ENCODE measurements around the gene CAPS. TPM values are rescaled to one million over a fixed set of nuclear protein-coding genes. Genes with fewer than 3 reads are reported as not detected.
"Not testable (repeated sequence)": the region's sequence is repeated elsewhere in the genome, so short reads cannot be mapped to it uniquely, and the experiment has no call there.

Gene CAPS
- total RNA-seq, 2 donors from 2014 or later = 9.3 to 15.0 TPM

- Histone ChIP-seq H3K4me1 (no peaks in the 10 kb centered on the region), H3K36me3 (no peaks in the 10 kb centered on the region), H3K27me3 (no peaks in the 10 kb centered on the region), H3K9me3 (no peaks in the 10 kb centered on the region), H3K27ac (no peak overlapping the region), H3K9ac (ENCODE audit: low read depth in 2 of 2, low read length in 2 of 2) (no peak overlapping the region), H3K4me3 (no peak overlapping the region)
- TF ChIP-seq CTCF (IDR thresholded peaks at IDR 0.05) = no peak
- DNase-seq = no peak
- intact Hi-C loops (cut with DNase I) = no loop called here
Measured at GRCh38 chr19:5873617-5874199, 40.3 kb upstream of the CAPS start.

DNA sequence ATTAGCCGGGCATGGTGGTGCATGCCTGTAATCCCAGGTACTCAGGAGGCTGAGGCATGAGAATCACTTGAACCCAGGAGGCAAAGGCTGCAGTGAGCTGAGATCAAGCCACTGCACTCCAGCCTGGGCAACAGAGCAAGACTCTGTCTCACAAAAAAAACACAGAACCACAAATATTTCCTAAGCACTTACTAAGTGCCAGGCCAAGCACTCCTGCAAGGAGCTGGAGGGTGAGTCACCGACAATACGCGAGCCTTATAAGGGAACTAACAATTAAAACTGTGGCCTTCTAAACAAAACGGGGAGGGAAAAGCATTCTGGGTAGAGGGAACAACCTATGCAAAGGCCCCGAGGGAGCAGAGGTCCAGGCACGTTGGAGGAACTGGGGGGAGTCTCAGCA, 39.6 kb upstream of the CAPS start:
- H3K9ac ChIP-seq (ENCODE audit: low read depth in 2 of 2, low read length in 2 of 2); DNase-seq; H3K9me3 ChIP-seq; H3K27me3 ChIP-seq; H3K36me3 ChIP-seq; H3K4me3 ChIP-seq; H3K4me1 ChIP-seq; intact Hi-C loops (cut with DNase I); H3K27ac ChIP-seq: not testable (repeated sequence)

DNA sequence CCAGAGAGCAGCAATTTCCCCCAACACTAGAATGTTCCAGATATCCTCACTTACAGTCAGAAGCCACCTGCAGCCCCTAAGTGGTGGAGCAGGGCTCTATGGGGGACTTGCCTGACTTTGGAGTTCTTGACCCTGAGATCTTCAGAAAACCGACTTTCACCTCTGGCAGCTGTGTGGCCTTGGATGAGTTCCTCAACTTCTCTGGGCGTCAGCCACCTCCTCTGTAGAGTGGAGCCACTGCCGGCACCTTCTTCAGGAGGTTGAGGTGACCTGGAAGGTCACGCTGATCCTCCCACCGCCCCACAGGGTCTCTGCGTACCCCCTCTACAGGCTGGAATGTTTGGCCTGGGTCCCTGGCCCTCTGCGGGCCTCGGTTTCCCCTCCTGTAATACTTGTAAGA, 36.6 kb upstream of the CAPS start:
- Histone ChIP-seq H3K27ac (no peak overlapping the region), H3K9ac (ENCODE audit: low read depth in 2 of 2, low read length in 2 of 2) (no peak overlapping the region)

GRCh38 chr19:5877882-5878281, 36.2 kb upstream of the CAPS start:
- intact Hi-C loops (cut with DNase I) = no loop called here
- no peaks in the 10 kb centered on the region for H3K9me3 ChIP-seq
- no peak for DNase-seq
- no peaks in the 10 kb centered on the region for H3K4me1 ChIP-seq
- H3K4me3 ChIP-seq = no peak overlapping the region
- H3K9ac ChIP-seq (ENCODE audit: low read depth in 2 of 2, low read length in 2 of 2) = no peak overlapping the region
- H3K36me3 ChIP-seq = no peaks in the 10 kb centered on the region
- TF ChIP-seq CTCF (IDR thresholded peaks at IDR 0.05) = no peak
- no peaks in the 10 kb centered on the region for H3K27me3 ChIP-seq
- no peak overlapping the region for H3K27ac ChIP-seq

More for the DNA sequence above, 36.6 kb upstream of the CAPS start:
- intact Hi-C loops (cut with DNase I) = no loop called here
- H3K4me3 ChIP-seq = no peak overlapping the region
- H3K36me3 ChIP-seq = no peaks in the 10 kb centered on the region
- no peaks in the 10 kb centered on the region for H3K27me3 ChIP-seq
- TF ChIP-seq CTCF (IDR thresholded peaks at IDR 0.05) = no peak
- DNase-seq = no peak
- H3K9me3 ChIP-seq = no peaks in the 10 kb centered on the region
- H3K4me1 ChIP-seq = no peaks in the 10 kb centered on the region

- H3K4me3 ChIP-seq = no peak overlapping the region
- intact Hi-C loops (cut with DNase I) = no loop called here
- TF ChIP-seq CTCF (IDR thresholded peaks at IDR 0.05) = no peak
- no peaks in the 10 kb centered on the region for H3K36me3 ChIP-seq
- no peaks in the 10 kb centered on the region for H3K27me3 ChIP-seq
- DNase-seq = no peak
- no peak overlapping the region for H3K27ac ChIP-seq
- no peaks in the 10 kb centered on the region for H3K4me1 ChIP-seq
- peak overlapping the region in 1 of 2 donors; percentile 12 for H3K9ac ChIP-seq (ENCODE audit: low read depth in 2 of 2, low read length in 2 of 2)
- no peaks in the 10 kb centered on the region for H3K9me3 ChIP-seq
Measured at GRCh38 chr19:5880196-5880595, 33.9 kb upstream of the CAPS start.

DNA sequence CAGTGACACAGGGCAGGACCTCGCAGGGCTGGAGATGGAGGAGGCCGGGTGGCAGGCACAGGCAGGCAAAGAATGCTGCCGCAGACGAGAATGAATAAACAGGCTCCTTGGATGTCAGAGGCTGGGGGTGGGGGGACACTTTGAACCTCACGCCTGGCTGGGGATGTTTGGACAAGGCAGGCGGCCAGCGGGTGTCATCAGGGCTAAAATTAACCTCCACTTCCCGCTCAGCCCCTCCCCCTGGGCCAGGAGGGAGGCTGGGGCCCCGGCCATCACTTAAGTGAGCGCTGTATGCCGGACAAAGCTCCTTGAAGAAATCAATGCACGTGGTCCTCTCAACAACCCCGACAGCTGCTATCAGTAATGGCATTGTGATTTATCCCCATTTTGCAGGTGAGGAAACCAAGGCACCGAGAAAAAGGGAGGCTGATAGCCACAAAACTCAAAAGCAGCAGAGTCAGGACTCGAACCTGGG, 33.4 kb upstream of the CAPS start:
- no peak for TF ChIP-seq CTCF (IDR thresholded peaks at IDR 0.05)

More for the DNA sequence above, 33.4 kb upstream of the CAPS start:
- Histone ChIP-seq H3K4me1 (no peaks in the 10 kb centered on the region), H3K27ac (no peak overlapping the region), H3K9ac (ENCODE audit: low read depth in 2 of 2, low read length in 2 of 2) (no peak overlapping the region), H3K36me3 (no peaks in the 10 kb centered on the region), H3K27me3 (no peaks in the 10 kb centered on the region), H3K4me3 (no peak overlapping the region), H3K9me3 (no peaks in the 10 kb centered on the region)
- DNase-seq = peak; percentile 44
- intact Hi-C loops (cut with DNase I) = no loop called here
